DLD1 (cell line): Measurements from ENCODE around the gene PRR35.

Source experiments
- in situ Hi-C: cut with HindIII; loops from 2 replicates; pipeline ENCODE4 v1.10.0; 2017; ENCODE audit warnings: low sequenced_read_pairs

Gene PRR35

GRCh38 chr16:546909-547770 is 13.1 kb upstream of the PRR35 start:
- in situ Hi-C loops, result no loop called here

- in situ Hi-C loops, result no loop called here
These were observed 11.6 kb upstream of the PRR35 start for GRCh38 chr16:548586-548985.

GRCh38 chr16:549544-550263 is 10.5 kb upstream of the PRR35 start:
- in situ Hi-C loops, result no loop called here

GRCh38 chr16:551210-551609 is 9.0 kb upstream of the PRR35 start:
- in situ Hi-C loops, result no loop called here

- in situ Hi-C loops, result no loop called here
These were observed 8.0 kb upstream of the PRR35 start for GRCh38 chr16:552171-552570.

- in situ Hi-C loops, result no loop called here
These were observed 6.4 kb upstream of the PRR35 start for GRCh38 chr16:553601-554296.

- in situ Hi-C loops, result no loop called here
These were observed 5.9 kb upstream of the PRR35 start for GRCh38 chr16:554297-554621.

- in situ Hi-C loops, result no loop called here
These were observed 5.4 kb upstream of the PRR35 start for GRCh38 chr16:554640-555365.

GRCh38 chr16:555528-556473 is 4.4 kb upstream of the PRR35 start:
- in situ Hi-C loops, result no loop called here

GRCh38 chr16:556474-557173 is 3.6 kb upstream of the PRR35 start:
- in situ Hi-C loops, result no loop called here

- in situ Hi-C loops, result no loop called here
These were observed 2.5 kb upstream of the PRR35 start for GRCh38 chr16:557463-558297.

- in situ Hi-C loops, result no loop called here
These were observed 1.7 kb upstream of the PRR35 start for GRCh38 chr16:558298-559020.

- in situ Hi-C loops, result no loop called here
These were observed 1.2 kb upstream of the PRR35 start for GRCh38 chr16:559021-559380.

- in situ Hi-C loops, result no loop called here
These were observed 587 bp upstream of the PRR35 start for GRCh38 chr16:559411-560203.

- in situ Hi-C loops, result no loop called here
These were observed 663 bp downstream of the PRR35 start for GRCh38 chr16:560701-561412.

- in situ Hi-C loops, result no loop called here
These were observed 1.2 kb downstream of the PRR35 start for GRCh38 chr16:561413-561794.
